ENCODE data around the gene WSB1. TPM values are rescaled to one million over a fixed set of nuclear protein-coding genes. Genes with fewer than 3 reads are reported as not detected.

Gene WSB1
- polyA plus RNA-seq, 1 experiment, result 163 TPM

- ChIA-PET CTCF (no interaction called here), POLR2A (no interaction called here)
- Histone ChIP-seq H3K27me3 (ENCODE audit: control insufficient read depth, insufficient read depth, low read length) (no peaks in the 10 kb centered on the region), H3K4me3 (ENCODE audit: low read depth, low read length) (no peak overlapping the region), H3K36me3 (ENCODE audit: control insufficient read depth, insufficient read depth, low read length) (no peaks in the 10 kb centered on the region)
- DNase-seq (ENCODE audit: low read depth), result no peak
- no peak for TF ChIP-seq CTCF (IDR thresholded peaks at IDR 0.05; ENCODE audit: insufficient read depth, low read depth, low read length)
Measured at GRCh38 chr17:27299384-27300049, 5.6 kb downstream of the WSB1 start.

- CTCF ChIA-PET, result no interaction called here
- DNase-seq (ENCODE audit: low read depth), result no peak
- TF ChIP-seq CTCF (IDR thresholded peaks at IDR 0.05; ENCODE audit: insufficient read depth, low read depth, low read length), result no peak
- Histone ChIP-seq H3K36me3 (ENCODE audit: control insufficient read depth, insufficient read depth, low read length) (peaks cover 4% of the 10 kb centered on the region), H3K27me3 (ENCODE audit: control insufficient read depth, insufficient read depth, low read length) (no peaks in the 10 kb centered on the region), H3K4me3 (ENCODE audit: low read depth, low read length) (no peak overlapping the region)
- POLR2A ChIA-PET, result no interaction called here
Measured at GRCh38 chr17:27303734-27304133, 9.8 kb downstream of the WSB1 start.

- Histone ChIP-seq H3K27me3 (ENCODE audit: control insufficient read depth, insufficient read depth, low read length) (no peaks in the 10 kb centered on the region), H3K4me3 (ENCODE audit: low read depth, low read length) (no peak overlapping the region), H3K36me3 (ENCODE audit: control insufficient read depth, insufficient read depth, low read length) (peaks cover 10% of the 10 kb centered on the region)
- no peak for DNase-seq (ENCODE audit: low read depth)
- POLR2A ChIA-PET, result no interaction called here
- no peak for TF ChIP-seq CTCF (IDR thresholded peaks at IDR 0.05; ENCODE audit: insufficient read depth, low read depth, low read length)
- CTCF ChIA-PET, result no interaction called here
Measured at GRCh38 chr17:27306276-27306835, 12.4 kb downstream of the WSB1 start.

- peaks cover 23% of the 10 kb centered on the region for H3K36me3 ChIP-seq (ENCODE audit: control insufficient read depth, insufficient read depth, low read length)
- DNase-seq (ENCODE audit: low read depth), result no peak
- no peak for TF ChIP-seq CTCF (IDR thresholded peaks at IDR 0.05; ENCODE audit: insufficient read depth, low read depth, low read length)
- H3K27me3 ChIP-seq (ENCODE audit: control insufficient read depth, insufficient read depth, low read length), result no peaks in the 10 kb centered on the region
- H3K4me3 ChIP-seq (ENCODE audit: low read depth, low read length), result no peak overlapping the region
- POLR2A ChIA-PET, result no interaction called here
- CTCF ChIA-PET, result interaction anchor here (1.5 kb wide), 1 partner anchor 8 kb away, joined by 3 read pairs; no protein-coding TSS in a partner anchor
Measured at GRCh38 chr17:27310565-27311110, 16.7 kb downstream of the WSB1 start.

GRCh38 chr17:27313301-27313700, 19.4 kb downstream of the WSB1 start:
- H3K27me3 ChIP-seq (ENCODE audit: control insufficient read depth, insufficient read depth, low read length), result no peaks in the 10 kb centered on the region
- CTCF ChIA-PET, result no interaction called here
- DNase-seq (ENCODE audit: low read depth), result no peak
- H3K4me3 ChIP-seq (ENCODE audit: low read depth, low read length), result no peak overlapping the region
- H3K36me3 ChIP-seq (ENCODE audit: control insufficient read depth, insufficient read depth, low read length), result peaks cover 23% of the 10 kb centered on the region
- POLR2A ChIA-PET, result no interaction called here
- TF ChIP-seq CTCF (IDR thresholded peaks at IDR 0.05; ENCODE audit: insufficient read depth, low read depth, low read length), result no peak

All from BJ (cell line).